DMS79 treated with DMSO at 0.1 percent for 48 hours (cell line): ENCODE measurements around the gene ZNF224.
A peak's percentile ranks its signal among the peaks of the same experiment; 100 is the strongest.
"Not testable (repeated sequence)": the region's sequence is repeated elsewhere in the genome, so short reads cannot be mapped to it uniquely, and the experiment has no call there.

Source experiments
- DNase-seq: peaks from one replicate; lab custom pipeline; 2025; lab: John Stamatoyannopoulos, UW

Gene ZNF224

GRCh38 chr19:44093931-44094765 lies at the start of gene ZNF224:
TSS of gene ZNF224 (plus strand) at chr19:44094361. CDS start at chr19:44097874, 3,513 bp downstream.
- peak; percentile 88 for DNase-seq

GRCh38 chr19:44050740-44051649 lies 43.2 kb upstream of the ZNF224 start:
- DNase-seq, result peak; percentile 40

GRCh38 chr19:44051650-44052402 lies 42.3 kb upstream of the ZNF224 start, which contains the start of gene ZNF223:
TSS of gene ZNF223 (plus strand) at chr19:44052036. CDS start at chr19:44055177, 3,141 bp downstream.
- DNase-seq, result peak; percentile 80

GRCh38 chr19:44055870-44056269 lies 38.3 kb upstream of the ZNF224 start:
- no peak for DNase-seq

DNA sequence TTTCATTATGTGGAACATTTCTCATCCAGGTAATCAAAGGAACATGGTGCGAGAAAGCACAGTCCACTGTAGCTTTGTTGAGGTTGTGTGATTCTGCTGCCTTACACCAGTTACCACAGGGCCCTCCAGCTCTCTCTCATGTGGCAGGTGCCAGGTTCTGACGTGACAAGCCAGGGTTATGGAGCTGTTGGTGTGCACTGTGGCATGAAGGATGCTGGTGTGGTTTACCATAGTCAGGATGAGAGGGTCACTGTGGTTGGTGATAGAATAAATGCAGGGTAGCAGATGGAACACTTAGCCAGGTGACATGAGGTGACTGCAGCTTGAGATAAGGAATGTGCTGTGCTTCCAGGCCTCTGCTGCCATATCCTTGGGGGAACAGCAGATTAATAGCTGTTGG lies 34.9 kb upstream of the ZNF224 start:
- no peak for DNase-seq

DNA sequence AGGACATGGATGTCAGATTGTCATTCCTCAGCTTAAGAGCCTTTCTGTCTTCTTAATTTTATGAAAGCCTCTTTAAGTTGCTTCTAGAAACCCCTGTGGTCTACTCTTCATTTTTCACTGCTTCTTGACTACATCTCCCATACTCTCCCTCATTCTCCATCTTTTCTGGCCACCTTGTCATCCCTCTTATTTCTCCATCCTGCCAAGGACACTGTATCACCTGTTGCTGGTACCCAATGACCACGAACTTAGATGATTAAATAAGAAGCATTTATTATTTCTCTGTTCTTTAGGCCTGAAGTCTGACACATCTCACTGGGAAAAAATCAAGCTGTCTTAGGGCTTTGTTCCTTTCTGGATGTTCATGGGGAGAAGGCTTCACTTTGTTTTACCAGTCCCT lies 33.1 kb upstream of the ZNF224 start:
- DNase-seq, result no peak

GRCh38 chr19:44066305-44066704 lies 27.9 kb upstream of the ZNF224 start:
- DNase-seq, result no peak

GRCh38 chr19:44069415-44069814 lies 24.7 kb upstream of the ZNF224 start:
- DNase-seq, result no peak

GRCh38 chr19:44071824-44072542 lies 22.2 kb upstream of the ZNF224 start, which contains the start of gene ZNF284:
TSS of gene ZNF284 (plus strand) at chr19:44072159. CDS start at chr19:44076390, 4,231 bp downstream.
- peak; percentile 89 for DNase-seq

DNA sequence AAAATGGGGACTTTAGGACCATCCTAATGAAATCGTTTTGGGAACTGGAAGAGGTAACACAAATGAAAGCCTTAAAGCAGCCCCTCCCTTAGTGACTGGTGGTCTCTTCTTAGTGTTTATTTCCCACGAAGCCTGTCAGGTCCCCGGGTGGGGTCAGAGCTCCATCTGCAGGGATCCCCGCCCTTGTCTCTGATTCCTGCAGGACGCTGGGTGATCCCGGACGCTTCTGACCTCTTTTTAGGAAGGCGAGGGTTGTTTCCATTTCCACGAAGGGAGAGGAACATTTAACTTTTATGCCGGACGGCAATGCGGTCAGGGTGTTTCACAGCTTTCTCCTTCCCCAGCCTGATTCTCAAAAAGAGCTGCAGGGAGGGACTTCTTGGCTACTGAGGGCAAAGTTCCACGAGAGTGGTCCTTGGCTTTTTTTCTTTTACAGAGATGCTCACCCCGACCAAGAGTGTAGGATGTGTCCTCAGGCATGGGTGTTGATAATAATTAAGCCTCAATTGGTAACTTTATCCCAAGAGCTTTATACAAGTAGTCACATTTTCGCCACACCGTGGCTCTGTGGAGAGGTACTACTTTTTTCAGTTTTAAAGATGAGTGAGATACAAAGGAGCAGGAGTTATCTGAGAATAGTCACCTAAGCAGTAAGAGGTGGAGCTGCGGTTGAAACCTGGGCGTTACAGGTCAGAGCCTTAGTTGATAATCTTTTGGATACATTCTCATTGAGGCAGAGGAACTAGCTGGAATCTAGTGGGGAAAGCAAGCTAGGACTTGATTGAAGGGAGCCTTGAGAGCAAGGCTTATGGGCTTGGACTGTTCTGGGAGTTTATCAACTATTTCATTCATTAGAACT lies 21.4 kb upstream of the ZNF224 start:
- peak; percentile 7 for DNase-seq

DNA sequence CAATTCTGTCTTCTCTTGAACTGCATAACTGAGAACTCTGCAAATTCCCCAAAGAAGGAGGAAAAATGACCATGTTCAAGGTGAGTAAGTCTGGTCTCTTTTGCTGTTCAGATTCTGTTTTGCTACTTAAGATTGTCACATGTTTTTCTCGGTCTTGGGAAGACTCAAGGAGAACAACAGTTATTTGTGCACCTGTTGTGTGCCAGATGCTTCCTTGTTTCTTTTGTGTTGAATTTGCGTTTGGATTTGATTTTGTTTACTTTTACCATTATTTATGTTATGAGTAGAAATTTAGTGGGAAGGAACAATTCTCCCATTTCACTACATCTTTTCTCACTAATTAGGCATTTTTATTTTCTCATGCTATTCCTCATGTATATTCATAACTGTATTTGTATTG lies 17.8 kb upstream of the ZNF224 start:
- DNase-seq, result no peak

GRCh38 chr19:44092108-44092507 lies 2.1 kb upstream of the ZNF224 start:
- no peak for DNase-seq

DNA sequence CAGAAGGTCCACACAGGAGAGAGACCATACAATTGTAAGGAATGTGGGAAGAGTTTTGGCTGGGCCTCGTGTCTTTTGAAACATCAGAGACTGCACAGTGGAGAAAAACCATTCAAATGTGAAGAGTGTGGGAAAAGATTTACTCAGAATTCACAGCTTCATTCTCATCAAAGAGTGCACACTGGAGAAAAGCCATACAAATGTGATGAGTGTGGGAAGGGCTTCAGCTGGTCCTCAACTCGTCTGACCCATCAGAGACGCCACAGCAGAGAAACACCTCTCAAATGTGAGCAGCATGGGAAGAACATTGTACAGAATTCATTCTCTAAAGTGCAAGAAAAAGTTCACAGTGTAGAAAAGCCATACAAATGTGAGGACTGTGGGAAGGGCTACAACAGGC lies 13.6 kb downstream of the ZNF224 start:
- DNase-seq, result no peak

- DNase-seq, result no peak
Measured at GRCh38 chr19:44109458-44109857, 15.3 kb downstream of the ZNF224 start.

GRCh38 chr19:44111910-44112463 lies 17.8 kb downstream of the ZNF224 start:
- DNase-seq, result no peak

DNA sequence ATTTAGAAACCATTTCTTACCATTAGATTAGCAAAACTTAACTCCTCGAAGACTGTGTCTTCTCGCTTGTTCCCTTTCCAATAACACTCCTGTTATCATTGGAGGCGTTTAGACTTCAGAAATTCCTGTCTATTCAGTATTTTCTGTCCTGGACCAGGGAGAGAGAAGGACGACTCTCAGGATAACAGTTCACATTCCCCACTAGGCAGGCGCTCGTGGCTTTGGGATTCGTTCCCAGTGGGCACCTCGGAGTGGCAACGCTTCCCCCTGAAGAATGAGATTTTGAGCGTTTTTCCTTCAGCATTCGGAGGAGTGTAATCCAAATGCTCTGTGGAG lies 18.6 kb downstream of the ZNF224 start:
- no peak for DNase-seq

- DNase-seq, result peak; percentile 96
Measured at GRCh38 chr19:44113138-44113783, 19.1 kb downstream of the ZNF224 start, which contains the start of gene ZNF225. TSS of gene ZNF225 (plus strand) at chr19:44113399. CDS start at chr19:44115828, 2,429 bp downstream.

DNA sequence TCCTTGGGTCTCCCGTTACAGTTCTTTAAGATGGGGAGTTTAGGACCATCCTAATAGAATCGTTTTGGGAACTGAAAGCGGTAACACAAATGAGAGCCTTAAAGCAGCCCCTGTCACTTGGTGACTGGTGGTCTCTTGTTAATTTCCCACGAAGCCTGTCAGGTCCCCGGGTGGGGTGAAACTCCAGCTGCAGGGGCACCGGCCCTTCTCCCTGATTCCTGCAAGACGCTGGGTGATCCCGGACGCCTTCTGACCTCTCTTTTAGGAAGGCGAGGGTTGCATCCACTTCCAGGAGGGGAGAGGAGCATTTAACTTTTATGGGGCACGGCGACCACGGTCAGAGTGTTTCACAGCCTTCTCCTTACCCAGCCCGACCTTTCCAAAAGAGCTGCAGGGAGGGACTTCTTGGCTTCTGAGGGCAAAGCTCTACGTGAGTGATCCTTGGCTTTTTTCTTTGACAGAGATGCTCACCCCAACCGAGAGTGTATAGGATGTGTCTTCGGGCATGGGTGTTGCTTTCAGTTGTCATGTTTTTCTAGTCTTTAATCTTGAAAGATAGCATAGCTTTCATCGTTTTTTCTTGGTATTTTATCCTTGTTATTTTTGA lies 19.7 kb downstream of the ZNF224 start:
- DNase-seq, result no peak

DNA sequence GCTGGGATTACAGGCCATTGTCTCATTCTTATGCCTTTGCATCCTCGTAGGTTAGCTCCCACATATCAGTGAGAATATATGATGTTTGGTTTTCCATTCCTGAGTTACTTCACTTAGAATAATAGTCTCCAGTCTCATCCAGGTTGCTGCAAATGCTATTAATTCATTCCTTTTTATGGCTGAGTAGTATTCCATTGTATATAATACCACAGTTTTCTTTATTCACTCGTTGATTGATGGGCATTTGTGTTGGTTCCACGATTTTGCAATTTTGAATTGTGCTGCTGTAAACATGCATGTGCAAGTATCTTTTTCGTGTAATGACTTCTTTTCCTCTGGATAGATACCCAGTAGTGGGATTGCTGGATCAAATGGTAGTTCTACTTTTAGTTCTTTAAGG lies 27.0 kb downstream of the ZNF224 start:
- DNase-seq, result not testable (repeated sequence)
